Body of pancreas (tissue), 4 donors: ENCODE measurements around the gene FMOD.

ENCODE experiments used
- POLR2A ChIP-seq, 3 donors: fragments of 450-650 bp; IDR thresholded peaks; one replicate each; pipeline ENCODE4 v1.6.1; 2016; ENCODE audit warnings: antibody characterized with exemption in 3 of 3, mild to moderate bottlenecking in 2 of 3
- TF ChIP-seq, protein P1 (sequence below), 7 experiments: fragments of 450-650 bp in 4 of 7; fragments of 200-600 bp in 3 of 7; sonication (generic) in 3 of 7; IDR thresholded peaks; one replicate each; pipeline ENCODE4 v1.5.1; 2016 to 2019; ENCODE audit warnings: antibody characterized with exemption in 7 of 7

GRCh38 chr1:203346769-203347102 lies 4.2 kb downstream of the FMOD start:
- TF ChIP-seq, protein P1, sequence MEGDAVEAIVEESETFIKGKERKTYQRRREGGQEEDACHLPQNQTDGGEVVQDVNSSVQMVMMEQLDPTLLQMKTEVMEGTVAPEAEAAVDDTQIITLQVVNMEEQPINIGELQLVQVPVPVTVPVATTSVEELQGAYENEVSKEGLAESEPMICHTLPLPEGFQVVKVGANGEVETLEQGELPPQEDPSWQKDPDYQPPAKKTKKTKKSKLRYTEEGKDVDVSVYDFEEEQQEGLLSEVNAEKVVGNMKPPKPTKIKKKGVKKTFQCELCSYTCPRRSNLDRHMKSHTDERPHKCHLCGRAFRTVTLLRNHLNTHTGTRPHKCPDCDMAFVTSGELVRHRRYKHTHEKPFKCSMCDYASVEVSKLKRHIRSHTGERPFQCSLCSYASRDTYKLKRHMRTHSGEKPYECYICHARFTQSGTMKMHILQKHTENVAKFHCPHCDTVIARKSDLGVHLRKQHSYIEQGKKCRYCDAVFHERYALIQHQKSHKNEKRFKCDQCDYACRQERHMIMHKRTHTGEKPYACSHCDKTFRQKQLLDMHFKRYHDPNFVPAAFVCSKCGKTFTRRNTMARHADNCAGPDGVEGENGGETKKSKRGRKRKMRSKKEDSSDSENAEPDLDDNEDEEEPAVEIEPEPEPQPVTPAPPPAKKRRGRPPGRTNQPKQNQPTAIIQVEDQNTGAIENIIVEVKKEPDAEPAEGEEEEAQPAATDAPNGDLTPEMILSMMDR (IDR thresholded peaks at IDR 0.05): no peak
- no peak for TF ChIP-seq POLR2A (IDR thresholded peaks at IDR 0.05)
